Aorta (tissue), 5 donors: Measurements from ENCODE around the gene MAD1L1. TPM values are rescaled to one million over a fixed set of nuclear protein-coding genes. Genes with fewer than 3 reads are reported as not detected.
"Not testable (repeated sequence)": the region's sequence is repeated elsewhere in the genome, so short reads cannot be mapped to it uniquely, and the experiment has no call there.

Experiments used
- ATAC-seq: fragments of 200-7000 bp; cut with Tn5 transposase; one replicate; pipeline ENCODE4 v1.9.1; 2022; ENCODE audit warnings: moderate library complexity; ENCODE audit not compliant: low FRiP score
- DNase-seq, 2 donors: peaks; one replicate each; pipeline ENCODE4 v3.0.0-alpha.2; 2020
- H3K27ac ChIP-seq, 2 donors: one replicate each; pipeline ENCODE4 v1.5.1; 2013; ENCODE audit warnings: low read length in 2 of 2, mild to moderate bottlenecking in 2 of 2, moderate library complexity in 2 of 2, control low read depth in 1 of 2, inconsistent platforms in 1 of 2, low read depth in 1 of 2
- H3K27me3 ChIP-seq, 2 donors: one replicate each; pipeline ENCODE4 v1.6.1; 2013; ENCODE audit warnings: control low read depth in 1 of 2, low read length in 1 of 2, mild to moderate bottlenecking in 1 of 2, moderate library complexity in 1 of 2; ENCODE audit not compliant: insufficient read depth in 2 of 2, control insufficient read depth in 1 of 2
- H3K36me3 ChIP-seq, 2 donors: one replicate each; pipeline ENCODE4 v1.6.1; 2013; ENCODE audit warnings: control low read depth in 1 of 2, low read length in 1 of 2, mild to moderate bottlenecking in 1 of 2; ENCODE audit not compliant: insufficient read depth in 2 of 2, control insufficient read depth in 1 of 2
- H3K4me1 ChIP-seq, 2 donors: one replicate each; pipeline ENCODE4 v1.6.1; 2013; ENCODE audit warnings: low read length in 2 of 2, control low read depth in 1 of 2, mild to moderate bottlenecking in 1 of 2, moderate library complexity in 1 of 2; ENCODE audit not compliant: insufficient read depth in 2 of 2, control insufficient read depth in 1 of 2
- H3K4me3 ChIP-seq, 2 donors: one replicate each; pipeline ENCODE4 v1.5.1; 2013; ENCODE audit warnings: low read length in 2 of 2, control low read depth in 1 of 2, mild to moderate bottlenecking in 1 of 2
- H3K9me3 ChIP-seq: one replicate; pipeline ENCODE4 v1.6.1; 2013; ENCODE audit warnings: mild to moderate bottlenecking, low read length; ENCODE audit not compliant: control insufficient read depth
- WGBS, 2 donors: extraction: QIAGEN DNeasy Blood & Tissue Kit; methylation state at CpG; one replicate each; pipeline ENCODE4 v1.1.7; 2013; 5-methylcytosine and 5-hydroxymethylcytosine counted together
- intact Hi-C, 2 donors: fragments of 100-400 bp; cut with DNase I; formaldehyde crosslinking; loops; one replicate each; pipeline versions ENCODE4 v1.14.2 to v1.15.0; 2022
- polyA plus RNA-seq, 2 donors: library from polyadenylated mRNA; stranded (reverse); fragments of 200-250 nt; gene quantifications; one replicate each; pipeline ENCODE4 v1.2.3, GENCODE V29; 2013
- total RNA-seq, 2 donors: library from RNA; stranded (reverse); fragmentation: NEBNext Ultra II Directional; extraction: Animal tissue kit (Norgen Biotek cat#: 25700); gene quantifications; one replicate each; pipeline ENCODE4 v1.2.1, GENCODE V29; 2021
- donor health status: healthy with polysubstance abuse.
- donor health status: Bipolar disorder and iron deficiency.
- donor health status: DM: no; HTN: no; CAD: no.
- donor health status: DM: no; HTN: no; CAD: no.
- donor health status: DM: yes; HTN: yes; CAD: no.

The MAD1L1 gene
- total and polyA plus RNA-seq, 4 donors: 14.8 to 35.8 (median 20.2) TPM

DNA sequence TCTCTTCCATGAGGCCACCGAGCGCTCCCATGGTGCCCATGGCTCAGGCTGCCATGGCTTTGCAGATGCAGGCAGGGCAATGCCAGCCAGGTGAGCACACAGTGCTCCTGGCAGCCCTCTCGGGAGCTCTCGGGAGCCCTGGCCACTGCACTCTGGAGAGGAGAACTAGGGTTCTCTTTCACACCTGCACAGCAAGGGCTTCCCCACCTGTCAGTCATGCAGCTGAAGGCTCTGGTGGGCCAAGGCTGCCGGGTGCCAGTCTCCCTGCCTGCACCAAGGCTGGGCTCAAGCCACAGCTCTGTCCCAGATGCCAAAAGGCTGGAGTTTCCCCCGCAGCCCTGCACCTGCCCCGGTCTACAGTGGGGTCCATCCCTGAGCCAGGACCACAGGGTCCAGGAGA, 41.9 kb upstream of the MAD1L1 start:
- peaks cover 5 to 6% of the 10 kb centered on the region in 2 donors for H3K36me3 ChIP-seq
- no peak for ATAC-seq
- intact Hi-C loops: no loop called here
- no peak for DNase-seq
- no peaks in the 10 kb centered on the region for H3K9me3 ChIP-seq
- H3K27me3 ChIP-seq: no peaks in the 10 kb centered on the region
- H3K27ac ChIP-seq: no peak overlapping the region
- no peaks in the 10 kb centered on the region for H3K4me1 ChIP-seq
- 80 to 90% methylated on average over 7 of the region's 7 CpGs for WGBS, 2 donors
- H3K4me3 ChIP-seq: no peak overlapping the region

DNA sequence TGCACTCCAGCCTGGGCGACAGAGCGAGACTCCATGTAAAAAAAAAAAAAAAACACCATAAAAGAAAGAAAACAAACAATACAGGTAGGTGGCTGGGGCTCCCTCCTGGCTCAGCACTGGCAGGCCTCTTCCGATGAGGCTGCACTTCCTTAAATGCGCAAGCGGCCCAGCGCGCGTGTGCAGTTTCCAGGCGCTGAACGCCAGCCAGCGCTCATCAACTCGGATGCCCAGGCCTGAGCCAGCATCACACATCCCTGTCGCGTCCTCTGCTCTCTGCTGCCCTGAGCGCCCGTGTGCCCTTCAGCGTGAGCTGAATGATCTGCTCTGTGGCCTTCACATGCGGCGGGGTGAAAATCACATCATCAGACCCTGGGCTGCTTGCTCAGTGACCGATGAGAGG, 41.1 kb upstream of the MAD1L1 start:
- Histone ChIP-seq H3K27me3 (no peaks in the 10 kb centered on the region), H3K36me3 (peaks cover 6% of the 10 kb centered on the region in 2 donors), H3K27ac (no peak overlapping the region), H3K4me1 (no peaks in the 10 kb centered on the region), H3K9me3 (no peaks in the 10 kb centered on the region), H3K4me3 (no peak overlapping the region)
- ATAC-seq: peak; percentile 37
- 97 to 98% methylated on average over 20 of the region's 20 CpGs for WGBS, 2 donors
- intact Hi-C loops: no loop called here
- no peak for DNase-seq

DNA sequence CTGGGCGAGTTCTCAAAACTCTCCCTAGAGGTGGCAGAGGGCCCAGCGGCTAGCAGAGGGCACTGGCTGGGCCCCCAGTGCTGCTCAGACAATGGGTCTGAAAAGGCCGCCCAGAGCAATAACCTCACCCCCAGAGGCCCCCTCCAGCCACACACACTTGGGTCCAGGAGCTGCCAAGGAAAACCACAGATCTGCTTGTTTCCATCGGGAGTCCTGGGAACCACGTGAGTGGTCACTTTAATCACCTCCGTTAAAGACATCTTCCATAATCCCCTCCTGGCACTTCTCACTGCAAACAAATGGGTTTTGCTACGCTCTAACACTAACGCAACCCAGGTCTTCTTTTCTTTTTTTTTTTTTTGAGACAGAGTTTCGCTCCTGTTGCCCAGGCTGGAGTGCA, 39.3 kb upstream of the MAD1L1 start:
- intact Hi-C loops: no loop called here
- H3K4me3 ChIP-seq: no peak overlapping the region
- no peaks in the 10 kb centered on the region for H3K9me3 ChIP-seq
- WGBS, 2 donors: 83 to 86% methylated on average over 9 of the region's 9 CpGs
- DNase-seq (no peak), ATAC-seq (no peak)
- peaks cover 4 to 6% of the 10 kb centered on the region in 2 donors for H3K36me3 ChIP-seq
- H3K27ac ChIP-seq: no peak overlapping the region
- no peaks in the 10 kb centered on the region for H3K4me1 ChIP-seq
- no peaks in the 10 kb centered on the region for H3K27me3 ChIP-seq

DNA sequence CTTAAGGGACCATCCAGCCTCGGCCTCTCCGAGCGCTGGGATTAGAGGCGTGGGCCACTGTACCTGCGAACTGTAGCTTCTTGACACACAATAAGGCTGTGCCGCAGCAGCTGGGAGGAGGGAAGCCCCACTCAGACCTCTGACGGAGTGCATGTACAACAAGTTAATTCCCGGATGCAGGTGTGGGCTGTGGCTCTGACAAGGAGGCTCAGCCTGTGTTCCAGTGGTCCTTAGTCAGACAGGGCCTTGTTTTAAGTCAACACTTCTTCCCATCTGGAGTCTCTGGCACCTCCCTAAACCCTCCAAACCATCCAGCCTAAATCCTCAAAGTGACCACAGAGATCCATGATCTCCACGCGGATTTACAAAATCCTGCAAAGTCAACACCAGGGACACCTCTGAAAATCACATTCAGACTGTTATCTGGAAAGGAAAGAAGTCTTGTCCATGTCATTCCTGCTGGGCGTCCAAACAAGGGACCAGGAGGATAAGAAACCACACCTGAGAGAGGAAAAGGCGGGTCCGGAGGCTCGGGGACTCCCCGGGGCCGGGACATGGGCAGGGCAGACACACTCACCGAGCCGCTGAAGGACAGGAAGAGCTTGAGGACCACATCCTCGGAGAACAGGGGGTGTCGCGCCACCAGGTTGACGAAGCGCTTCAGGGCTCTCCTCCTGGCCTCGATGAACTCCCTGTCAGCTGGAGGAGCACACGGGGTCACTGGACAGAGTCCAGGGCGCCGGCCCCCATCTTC, 38.7 kb upstream of the MAD1L1 start:
- H3K4me3 ChIP-seq: no peak overlapping the region
- no peaks in the 10 kb centered on the region for H3K4me1 ChIP-seq
- no peaks in the 10 kb centered on the region for H3K9me3 ChIP-seq
- WGBS, 2 donors: 85 to 92% methylated on average over 27 of the region's 27 CpGs
- H3K36me3 ChIP-seq: peaks cover 4 to 6% of the 10 kb centered on the region in 2 donors
- DNase-seq: no peak
- intact Hi-C loops: no loop called here
- ATAC-seq: no peak
- H3K27ac ChIP-seq: no peak overlapping the region
- no peaks in the 10 kb centered on the region for H3K27me3 ChIP-seq

DNA sequence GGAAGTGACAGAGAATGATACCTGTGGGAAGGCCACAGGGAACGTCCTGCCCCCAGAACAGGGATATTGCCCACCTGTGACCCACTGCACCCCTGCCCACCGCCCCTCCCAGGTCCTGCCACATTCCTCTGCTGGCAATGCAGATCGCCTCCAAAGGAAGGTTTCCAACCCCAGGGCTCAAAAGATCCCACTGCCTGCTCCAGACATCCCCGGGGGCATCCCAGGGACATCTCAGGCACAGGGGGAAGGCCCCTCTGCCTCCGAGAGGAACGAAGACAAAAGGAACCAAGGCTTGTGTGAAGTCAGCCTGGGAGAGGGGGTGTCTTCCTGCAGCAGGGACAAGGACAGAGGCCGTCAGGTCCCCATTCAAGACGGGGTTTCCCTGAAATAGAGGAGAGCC, 37.8 kb upstream of the MAD1L1 start:
- Histone ChIP-seq H3K27me3 (no peaks in the 10 kb centered on the region), H3K9me3 (no peaks in the 10 kb centered on the region), H3K36me3 (peaks cover 4 to 6% of the 10 kb centered on the region in 2 donors), H3K4me1 (no peaks in the 10 kb centered on the region), H3K4me3 (no peak overlapping the region), H3K27ac (no peak overlapping the region)
- intact Hi-C loops: no loop called here
- WGBS, 2 donors: 88 to 92% methylated on average over 7 to 8 of the region's 8 CpGs
- DNase-seq (no peak), ATAC-seq (no peak)

DNA sequence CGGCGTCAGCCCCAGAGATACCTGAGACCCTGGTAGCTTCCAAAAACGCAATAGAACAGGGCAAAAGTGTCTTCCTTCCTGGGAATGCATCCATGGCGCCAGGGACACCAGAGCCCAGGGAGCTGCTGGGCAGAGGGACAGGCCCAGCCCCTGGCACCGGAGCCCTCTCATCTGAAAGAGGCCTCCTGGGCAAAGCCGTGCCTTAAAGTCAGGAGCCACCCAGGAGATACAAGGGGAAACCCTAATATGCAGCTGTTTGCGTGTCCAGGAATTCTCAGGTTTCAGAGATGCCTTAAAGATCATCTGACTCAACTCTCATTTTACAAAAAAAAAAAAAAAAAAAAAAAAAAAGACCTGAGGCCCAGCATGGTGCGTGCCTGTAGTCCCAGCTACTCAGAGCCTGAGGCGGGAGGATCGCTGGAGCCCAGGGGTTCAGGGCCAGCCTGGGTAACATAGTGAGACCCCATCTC, 37.3 kb upstream of the MAD1L1 start:
- Histone ChIP-seq H3K9me3 (no peaks in the 10 kb centered on the region), H3K4me3 (no peak overlapping the region), H3K27ac (no peak overlapping the region), H3K36me3 (peaks cover 4 to 6% of the 10 kb centered on the region in 2 donors), H3K27me3 (no peaks in the 10 kb centered on the region), H3K4me1 (no peaks in the 10 kb centered on the region)
- 93% methylated on average over 10 of the region's 10 CpGs for WGBS, 2 donors
- no peak for DNase-seq
- intact Hi-C loops: no loop called here
- no peak for ATAC-seq

DNA sequence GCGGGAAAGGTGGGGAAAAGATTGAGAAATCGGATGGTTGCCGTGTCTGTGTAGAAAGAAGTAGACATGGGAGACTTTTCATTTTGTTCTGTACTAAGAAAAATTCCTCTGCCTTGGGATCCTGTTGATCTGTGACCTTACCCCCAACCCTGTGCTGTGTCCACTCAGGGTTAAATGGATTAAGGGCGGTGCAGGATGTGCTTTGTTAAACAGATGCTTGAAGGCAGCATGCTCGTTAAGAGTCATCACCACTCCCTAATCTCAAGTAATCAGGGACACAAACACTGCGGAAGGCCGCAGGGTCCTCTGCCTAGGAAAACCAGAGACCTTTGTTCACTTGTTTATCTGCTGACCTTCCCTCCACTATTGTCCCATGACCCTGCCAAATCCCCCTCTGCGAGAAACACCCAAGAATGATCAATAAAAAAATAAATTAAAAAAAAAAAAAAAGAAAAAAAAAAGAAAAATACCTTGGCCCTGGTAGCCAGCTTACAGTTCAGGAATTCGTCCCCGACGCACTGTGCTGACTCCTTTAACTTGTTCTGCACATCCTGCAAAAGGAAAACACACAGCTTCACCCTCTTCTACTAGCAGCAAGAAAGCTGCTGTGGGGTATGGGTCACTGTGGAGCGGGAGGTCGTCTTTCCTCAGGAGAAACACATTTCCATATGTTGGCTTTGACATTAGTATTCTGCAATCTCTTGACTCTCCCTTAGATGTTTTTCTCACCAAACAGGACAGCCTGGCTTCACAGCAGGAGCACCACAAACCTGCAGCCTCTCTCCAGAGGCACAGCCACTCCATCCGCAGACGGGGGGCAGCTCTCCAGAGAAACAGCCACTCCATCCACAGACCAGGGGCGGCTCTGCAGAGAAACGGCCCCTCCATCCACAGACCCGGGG, 36.6 kb upstream of the MAD1L1 start:
- DNase-seq, H3K27ac ChIP-seq, H3K9me3 ChIP-seq, ATAC-seq, H3K27me3 ChIP-seq, H3K4me3 ChIP-seq, intact Hi-C loops, H3K4me1 ChIP-seq, H3K36me3 ChIP-seq: not testable (repeated sequence)
- 82% methylated on average over 11 to 13 of the region's 18 CpGs for WGBS, 2 donors

DNA sequence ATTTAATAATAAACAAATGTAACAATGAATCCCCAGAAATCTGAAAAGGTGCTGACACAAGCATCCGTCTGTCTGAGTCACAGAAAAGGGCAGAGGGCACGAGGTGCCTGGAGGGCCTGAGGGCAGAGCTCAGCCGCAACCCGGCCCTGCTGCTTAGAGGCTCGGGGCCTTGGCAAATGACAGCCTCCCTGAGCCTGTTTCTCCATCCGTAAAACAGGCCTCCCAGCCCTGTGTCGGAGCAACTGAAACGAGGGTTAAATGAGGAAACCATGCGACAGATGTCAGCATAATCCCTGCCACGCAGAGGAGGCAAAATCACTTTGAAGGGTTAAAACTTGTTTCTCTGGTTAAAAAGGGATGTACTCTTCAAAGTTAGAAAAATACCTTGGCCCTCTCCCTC, 34.2 kb upstream of the MAD1L1 start:
- Histone ChIP-seq H3K36me3 (peaks cover 2 to 6% of the 10 kb centered on the region in 2 donors), H3K27ac (no peak overlapping the region), H3K9me3 (no peaks in the 10 kb centered on the region), H3K4me3 (no peak overlapping the region), H3K4me1 (no peaks in the 10 kb centered on the region), H3K27me3 (no peaks in the 10 kb centered on the region)
- ATAC-seq (no peak), DNase-seq (no peak)
- 77 to 81% methylated on average over 10 of the region's 10 CpGs for WGBS, 2 donors
- intact Hi-C loops: no loop called here
